ENCODE measurements around the gene PXDN.

DNA sequence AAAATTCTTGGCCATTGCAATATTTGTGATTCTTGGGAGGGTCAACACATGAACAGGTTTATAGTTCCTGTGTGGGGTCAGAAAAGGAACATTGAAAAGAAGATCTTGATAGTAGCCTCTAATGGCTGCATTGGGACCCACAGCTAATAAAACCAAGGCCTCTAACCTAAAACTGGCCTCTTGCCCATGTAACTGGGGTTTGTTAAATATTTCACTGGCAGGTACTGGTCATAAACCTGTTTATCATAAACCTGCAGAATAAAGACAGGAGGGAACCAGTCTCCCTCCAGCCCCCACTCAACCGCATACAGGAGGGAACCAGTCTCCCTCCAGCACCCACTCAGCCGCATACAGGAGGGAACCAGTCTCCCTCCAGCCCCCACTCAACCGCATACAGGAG, 125.3 kb downstream of the PXDN start:
- TF ChIP-seq POLR2AphosphoS5 (IDR thresholded peaks at IDR 0.05; ENCODE audit: borderline replicate concordance, low read depth, low read length) (no peak), EZH2 (IDR thresholded peaks at IDR 0.05) (no peak)
